ENCODE measurements around the gene AMHR2.

DNA sequence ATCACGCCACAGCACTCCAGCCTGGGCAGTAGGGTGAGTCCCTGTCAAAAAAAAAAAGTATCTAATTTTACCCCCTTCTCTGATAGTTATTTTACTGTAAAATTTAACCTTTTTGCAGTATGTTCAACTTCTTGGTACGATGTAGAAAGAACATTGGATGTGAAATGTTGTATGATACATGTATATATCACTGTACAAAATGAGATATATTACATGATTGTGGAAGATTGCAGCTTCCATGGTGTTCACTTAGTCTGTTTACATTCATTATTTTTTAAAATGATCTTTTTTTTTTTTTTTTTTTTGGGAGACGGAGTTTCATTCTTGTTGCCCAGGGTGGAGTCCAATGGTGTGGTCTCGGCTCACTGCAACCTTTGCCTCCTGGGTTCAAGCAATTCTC is 34.7 kb upstream of the AMHR2 start:
- TF ChIP-seq CTCF (IDR thresholded peaks at IDR 0.05; ENCODE audit: borderline replicate concordance, extremely low read depth, low read length, poor library complexity, severe bottlenecking) (no peak), EZH2 (IDR thresholded peaks at IDR 0.05; ENCODE audit: borderline replicate concordance, low read depth, low read length, severe bottlenecking) (no peak)
